HepG2 (cell line): Measurements from ENCODE around the gene SAP25. TPM values are rescaled to one million over a fixed set of nuclear protein-coding genes. Genes with fewer than 3 reads are reported as not detected.

Source experiments
- ESRRA ChIP-seq: sonication (generic); formaldehyde crosslinking; IDR thresholded peaks from 2 replicates; pipeline ENCODE4 v1.5.1; 2020; ENCODE audit warnings: mild to moderate bottlenecking, low read depth, missing genetic modification reagents
- HMGA1 ChIP-seq: sonication (generic); formaldehyde crosslinking; conservative IDR thresholded peaks from 2 replicates; pipeline ENCODE4 v1.4.0; 2020; ENCODE audit warnings: missing genetic modification reagents
- JARID2 ChIP-seq: sonication (generic); formaldehyde crosslinking; IDR thresholded peaks from 2 replicates; pipeline ENCODE4 v1.8.1; 2023; ENCODE audit warnings: missing genetic modification reagents, inconsistent platforms; ENCODE audit not compliant: insufficient replicate concordance
- JUN ChIP-seq: sonication (generic); formaldehyde crosslinking; IDR thresholded peaks from 2 replicates; pipeline ENCODE4 v1.4.0; 2020; ENCODE audit warnings: mild to moderate bottlenecking, missing genetic modification reagents
- KMT2A ChIP-seq: sonication (generic); formaldehyde crosslinking; IDR thresholded peaks from 2 replicates; pipeline ENCODE4 v1.4.0; 2020; ENCODE audit warnings: missing genetic modification reagents
- NR2F6 ChIP-seq, 2 experiments: IDR thresholded peaks; 2 replicates each; pipeline ENCODE4 v1.6.1; 2016; ENCODE audit warnings: antibody characterized with exemption in 1 of 2, mild to moderate bottlenecking in 1 of 2
- RBM39 ChIP-seq: fragments of 200-400 bp; formaldehyde crosslinking; IDR thresholded peaks from one replicate; pipeline ENCODE4 v1.6.1; 2018; ENCODE audit warnings: antibody characterized with exemption, mild to moderate bottlenecking, low read depth, low read length; ENCODE audit not compliant: poor library complexity, severe bottlenecking
- polyA plus RNA-seq, 8 experiments: library from polyadenylated mRNA; depleted of rRNA in 3 of 8; stranded (reverse) in 7 of 8; unstranded in 1 of 8; fragments of >200 nt; fragmentation: Illumina TruSeq in 4 of 8; extraction: Trizol in 4 of 8; gene quantifications; 2 replicates each; pipeline versions ENCODE4 v1.2.1 to v1.2.3, GENCODE V29; 2011 to 2016; ENCODE audit warnings: low read depth in 4 of 8, missing spikeins in 1 of 8, mixed read lengths in 1 of 8; ENCODE audit not compliant: insufficient read depth in 1 of 8
- total RNA-seq, 5 experiments: library from RNA; depleted of rRNA; stranded (reverse); fragments of >200 nt; fragmentation: Illumina TruSeq; extraction: Trizol; gene quantifications; 2 replicates each; pipeline ENCODE4 v1.2.3, GENCODE V29; 2016; ENCODE audit warnings: low read depth in 1 of 5
- TF ChIP-seq, protein P1 (sequence below): sonication (generic); formaldehyde crosslinking; IDR thresholded peaks from 2 replicates; pipeline ENCODE4 v1.4.0; 2020; ENCODE audit warnings: missing genetic modification reagents, borderline replicate concordance
- TF ChIP-seq, protein P2 (sequence below): sonication (generic); formaldehyde crosslinking; IDR thresholded peaks from 2 replicates; pipeline ENCODE4 v1.4.0; 2020; ENCODE audit warnings: missing genetic modification reagents, borderline replicate concordance
- TF ChIP-seq, protein P3 (sequence below): sonication (generic); formaldehyde crosslinking; IDR thresholded peaks from 2 replicates; pipeline ENCODE4 v1.5.1; 2020; ENCODE audit warnings: missing genetic modification reagents, mild to moderate bottlenecking, borderline replicate concordance
- TF ChIP-seq, protein P4 (sequence below): sonication (generic); formaldehyde crosslinking; IDR thresholded peaks from 2 replicates; pipeline ENCODE4 v1.5.1; 2020; ENCODE audit warnings: mild to moderate bottlenecking, missing genetic modification reagents, moderate library complexity

SAP25 gene
- total and polyA plus RNA-seq, 2 of the 13 experiments (the other 11 are each of a cell fraction or from before 2014, with no cell fraction given): 0.15 to 0.20 TPM

DNA sequence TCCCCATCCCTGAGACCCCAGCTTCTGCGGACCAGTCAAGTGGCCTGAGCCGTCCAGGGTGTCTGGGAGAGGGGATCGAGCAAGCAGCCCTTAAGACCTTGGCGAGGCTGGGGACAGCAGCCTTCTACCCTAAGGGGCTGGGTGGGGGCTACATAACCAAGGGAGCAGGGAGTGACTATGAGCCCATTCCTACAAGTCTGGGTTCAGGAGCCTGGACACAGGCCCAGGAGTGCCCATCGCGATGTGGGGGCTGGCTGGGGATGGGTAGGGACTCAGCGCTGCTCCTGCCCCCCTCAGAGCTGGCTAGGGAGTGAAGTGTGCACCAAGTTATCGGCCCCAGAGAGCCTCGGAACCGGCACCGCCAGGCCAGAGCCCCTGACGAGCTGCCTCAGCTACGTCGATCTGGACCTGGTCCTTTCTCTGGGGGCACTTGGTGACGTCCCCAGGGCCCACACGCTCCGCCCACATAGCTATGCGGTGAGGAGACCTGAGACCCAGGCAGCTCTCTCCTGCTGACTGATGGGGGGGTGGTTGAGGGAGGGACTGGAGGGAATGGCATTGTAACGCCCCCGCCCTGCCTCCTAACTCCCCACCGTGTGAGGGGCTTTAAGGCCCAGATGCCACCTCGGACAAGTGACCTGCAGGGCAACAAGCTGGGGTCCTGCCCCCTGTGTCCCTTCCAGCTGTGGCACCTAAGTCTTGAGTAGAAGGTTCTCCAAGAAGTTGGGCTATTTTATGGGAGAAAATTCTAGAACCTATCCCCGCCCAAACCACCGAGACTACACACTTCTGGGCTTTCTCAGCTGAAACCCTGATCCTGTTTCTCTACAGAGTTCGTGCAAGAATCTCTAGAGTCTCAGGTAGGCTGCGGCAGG lies 2.5 kb downstream of the SAP25 start (continued):
- TF ChIP-seq, protein P1, sequence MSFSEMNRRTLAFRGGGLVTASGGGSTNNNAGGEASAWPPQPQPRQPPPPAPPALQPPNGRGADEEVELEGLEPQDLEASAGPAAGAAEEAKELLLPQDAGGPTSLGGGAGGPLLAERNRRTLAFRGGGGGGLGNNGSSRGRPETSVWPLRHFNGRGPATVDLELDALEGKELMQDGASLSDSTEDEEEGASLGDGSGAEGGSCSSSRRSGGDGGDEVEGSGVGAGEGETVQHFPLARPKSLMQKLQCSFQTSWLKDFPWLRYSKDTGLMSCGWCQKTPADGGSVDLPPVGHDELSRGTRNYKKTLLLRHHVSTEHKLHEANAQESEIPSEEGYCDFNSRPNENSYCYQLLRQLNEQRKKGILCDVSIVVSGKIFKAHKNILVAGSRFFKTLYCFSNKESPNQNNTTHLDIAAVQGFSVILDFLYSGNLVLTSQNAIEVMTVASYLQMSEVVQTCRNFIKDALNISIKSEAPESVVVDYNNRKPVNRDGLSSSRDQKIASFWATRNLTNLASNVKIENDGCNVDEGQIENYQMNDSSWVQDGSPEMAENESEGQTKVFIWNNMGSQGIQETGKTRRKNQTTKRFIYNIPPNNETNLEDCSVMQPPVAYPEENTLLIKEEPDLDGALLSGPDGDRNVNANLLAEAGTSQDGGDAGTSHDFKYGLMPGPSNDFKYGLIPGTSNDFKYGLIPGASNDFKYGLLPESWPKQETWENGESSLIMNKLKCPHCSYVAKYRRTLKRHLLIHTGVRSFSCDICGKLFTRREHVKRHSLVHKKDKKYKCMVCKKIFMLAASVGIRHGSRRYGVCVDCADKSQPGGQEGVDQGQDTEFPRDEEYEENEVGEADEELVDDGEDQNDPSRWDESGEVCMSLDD (CRISPR knock-in tag): peak; percentile 68; the same call in 1 of the 2 replicates
- TF ChIP-seq, protein P2, sequence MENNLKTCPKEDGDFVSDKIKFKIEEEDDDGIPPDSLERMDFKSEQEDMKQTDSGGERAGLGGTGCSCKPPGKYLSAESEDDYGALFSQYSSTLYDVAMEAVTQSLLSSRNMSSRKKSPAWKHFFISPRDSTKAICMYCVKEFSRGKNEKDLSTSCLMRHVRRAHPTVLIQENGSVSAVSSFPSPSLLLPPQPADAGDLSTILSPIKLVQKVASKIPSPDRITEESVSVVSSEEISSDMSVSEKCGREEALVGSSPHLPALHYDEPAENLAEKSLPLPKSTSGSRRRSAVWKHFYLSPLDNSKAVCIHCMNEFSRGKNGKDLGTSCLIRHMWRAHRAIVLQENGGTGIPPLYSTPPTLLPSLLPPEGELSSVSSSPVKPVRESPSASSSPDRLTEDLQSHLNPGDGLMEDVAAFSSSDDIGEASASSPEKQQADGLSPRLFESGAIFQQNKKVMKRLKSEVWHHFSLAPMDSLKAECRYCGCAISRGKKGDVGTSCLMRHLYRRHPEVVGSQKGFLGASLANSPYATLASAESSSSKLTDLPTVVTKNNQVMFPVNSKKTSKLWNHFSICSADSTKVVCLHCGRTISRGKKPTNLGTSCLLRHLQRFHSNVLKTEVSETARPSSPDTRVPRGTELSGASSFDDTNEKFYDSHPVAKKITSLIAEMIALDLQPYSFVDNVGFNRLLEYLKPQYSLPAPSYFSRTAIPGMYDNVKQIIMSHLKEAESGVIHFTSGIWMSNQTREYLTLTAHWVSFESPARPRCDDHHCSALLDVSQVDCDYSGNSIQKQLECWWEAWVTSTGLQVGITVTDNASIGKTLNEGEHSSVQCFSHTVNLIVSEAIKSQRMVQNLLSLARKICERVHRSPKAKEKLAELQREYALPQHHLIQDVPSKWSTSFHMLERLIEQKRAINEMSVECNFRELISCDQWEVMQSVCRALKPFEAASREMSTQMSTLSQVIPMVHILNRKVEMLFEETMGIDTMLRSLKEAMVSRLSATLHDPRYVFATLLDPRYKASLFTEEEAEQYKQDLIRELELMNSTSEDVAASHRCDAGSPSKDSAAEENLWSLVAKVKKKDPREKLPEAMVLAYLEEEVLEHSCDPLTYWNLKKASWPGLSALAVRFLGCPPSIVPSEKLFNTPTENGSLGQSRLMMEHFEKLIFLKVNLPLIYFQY (CRISPR knock-in tag): peak; percentile 81; the same call in 1 of the 2 replicates
- TF ChIP-seq JUN (CRISPR knock-in tag) (peak; percentile 75; the same call in 1 of the 2 replicates), RBM39 (peak; percentile 46), HMGA1 (no peak), KMT2A (CRISPR knock-in tag) (no peak), ESRRA (CRISPR knock-in tag) (0 out of 2 replicates have a peak, but pooled peaks have one; percentile 23), JARID2 (CRISPR knock-in tag) (no peak), NR2F6 (IDR thresholded peaks at IDR 0.05) (no peak), NR2F6 (CRISPR knock-in tag; IDR thresholded peaks at IDR 0.05) (0 out of 2 replicates have a peak, but pooled peaks have one; percentile 6)
- TF ChIP-seq, protein P3, sequence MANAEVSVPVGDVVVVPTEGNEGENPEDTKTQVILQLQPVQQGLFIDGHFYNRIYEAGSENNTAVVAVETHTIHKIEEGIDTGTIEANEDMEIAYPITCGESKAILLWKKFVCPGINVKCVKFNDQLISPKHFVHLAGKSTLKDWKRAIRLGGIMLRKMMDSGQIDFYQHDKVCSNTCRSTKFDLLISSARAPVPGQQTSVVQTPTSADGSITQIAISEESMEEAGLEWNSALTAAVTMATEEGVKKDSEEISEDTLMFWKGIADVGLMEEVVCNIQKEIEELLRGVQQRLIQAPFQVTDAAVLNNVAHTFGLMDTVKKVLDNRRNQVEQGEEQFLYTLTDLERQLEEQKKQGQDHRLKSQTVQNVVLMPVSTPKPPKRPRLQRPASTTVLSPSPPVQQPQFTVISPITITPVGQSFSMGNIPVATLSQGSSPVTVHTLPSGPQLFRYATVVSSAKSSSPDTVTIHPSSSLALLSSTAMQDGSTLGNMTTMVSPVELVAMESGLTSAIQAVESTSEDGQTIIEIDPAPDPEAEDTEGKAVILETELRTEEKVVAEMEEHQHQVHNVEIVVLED (CRISPR knock-in tag): peak; percentile 35; the same call in 1 of the 2 replicates
- TF ChIP-seq, protein P4, sequence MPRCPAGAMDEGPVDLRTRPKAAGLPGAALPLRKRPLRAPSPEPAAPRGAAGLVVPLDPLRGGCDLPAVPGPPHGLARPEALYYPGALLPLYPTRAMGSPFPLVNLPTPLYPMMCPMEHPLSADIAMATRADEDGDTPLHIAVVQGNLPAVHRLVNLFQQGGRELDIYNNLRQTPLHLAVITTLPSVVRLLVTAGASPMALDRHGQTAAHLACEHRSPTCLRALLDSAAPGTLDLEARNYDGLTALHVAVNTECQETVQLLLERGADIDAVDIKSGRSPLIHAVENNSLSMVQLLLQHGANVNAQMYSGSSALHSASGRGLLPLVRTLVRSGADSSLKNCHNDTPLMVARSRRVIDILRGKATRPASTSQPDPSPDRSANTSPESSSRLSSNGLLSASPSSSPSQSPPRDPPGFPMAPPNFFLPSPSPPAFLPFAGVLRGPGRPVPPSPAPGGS (CRISPR knock-in tag): peak; percentile 79; the same call in 1 of the 2 replicates
